ENCODE data around the gene AOC2. TPM values are rescaled to one million over a fixed set of nuclear protein-coding genes. Genes with fewer than 3 reads are reported as not detected.

Gene AOC2
- total and polyA plus RNA-seq, 2 of the 13 experiments (the other 11 are each of a cell fraction or from before 2014, with no cell fraction given): 1.2 to 3.3 TPM

DNA sequence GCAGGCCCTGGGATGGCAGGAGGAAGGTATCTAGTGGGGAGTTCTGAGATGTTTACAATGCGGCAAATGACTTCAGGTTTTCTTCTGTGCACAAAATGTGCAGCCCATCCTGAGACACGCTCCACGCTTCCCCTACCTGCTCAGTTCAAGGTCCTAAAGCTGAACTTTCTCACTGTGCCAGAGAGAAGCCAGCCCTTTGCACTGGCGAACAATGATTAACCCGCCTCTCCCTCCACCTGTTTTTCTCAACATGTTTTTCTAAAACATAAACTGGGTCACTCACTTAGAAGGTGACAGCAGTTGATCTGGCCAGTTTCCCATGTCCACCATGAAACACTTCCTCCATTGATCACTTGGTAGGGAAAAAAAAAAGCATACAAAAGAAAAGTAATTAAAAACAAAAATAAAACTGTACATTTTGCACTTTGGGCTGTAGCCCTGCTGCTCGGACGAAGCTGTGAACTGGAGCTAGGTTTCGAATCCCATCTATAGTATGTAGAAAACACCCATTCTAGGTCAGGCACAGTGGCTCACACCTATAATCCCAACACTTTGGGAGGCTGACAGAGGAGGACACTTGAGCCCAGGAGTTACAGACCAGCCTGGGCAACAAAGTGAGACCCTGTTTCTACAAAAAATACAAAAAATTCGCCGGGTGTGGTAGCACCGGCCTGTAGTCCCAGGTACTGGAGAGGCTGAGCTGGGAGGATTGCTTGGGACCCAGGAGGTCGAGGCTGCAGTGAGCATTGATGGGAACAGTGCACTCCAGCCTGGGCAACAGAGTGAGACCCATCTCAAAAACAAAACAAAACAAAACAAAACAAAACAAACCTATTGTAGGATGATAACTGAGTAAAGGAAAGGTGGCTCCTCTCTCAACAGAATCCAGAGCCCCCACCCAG is 50.2 kb downstream of the AOC2 start (continued):
- TF ChIP-seq NFAT5 (CRISPR knock-in tag; IDR thresholded peaks at IDR 0.05) (no peak), PRDM10 (CRISPR knock-in tag; IDR thresholded peaks at IDR 0.05; ENCODE audit: low read depth) (peak; percentile 70; the same call in 1 of the 2 replicates), SNAI1 (CRISPR knock-in tag; IDR thresholded peaks at IDR 0.05; ENCODE audit: borderline replicate concordance) (0 out of 2 replicates have a peak, but pooled peaks have one; percentile 39), ZNF790 (CRISPR knock-in tag; IDR thresholded peaks at IDR 0.05; ENCODE audit: borderline replicate concordance) (no peak), YEATS4 (CRISPR knock-in tag; IDR thresholded peaks at IDR 0.05; ENCODE audit: borderline replicate concordance) (peak; percentile 68), POLR2AphosphoS5 (IDR thresholded peaks at IDR 0.05; ENCODE audit: low read depth, low read length) (peak; percentile 78)
- TF ChIP-seq, protein P1, sequence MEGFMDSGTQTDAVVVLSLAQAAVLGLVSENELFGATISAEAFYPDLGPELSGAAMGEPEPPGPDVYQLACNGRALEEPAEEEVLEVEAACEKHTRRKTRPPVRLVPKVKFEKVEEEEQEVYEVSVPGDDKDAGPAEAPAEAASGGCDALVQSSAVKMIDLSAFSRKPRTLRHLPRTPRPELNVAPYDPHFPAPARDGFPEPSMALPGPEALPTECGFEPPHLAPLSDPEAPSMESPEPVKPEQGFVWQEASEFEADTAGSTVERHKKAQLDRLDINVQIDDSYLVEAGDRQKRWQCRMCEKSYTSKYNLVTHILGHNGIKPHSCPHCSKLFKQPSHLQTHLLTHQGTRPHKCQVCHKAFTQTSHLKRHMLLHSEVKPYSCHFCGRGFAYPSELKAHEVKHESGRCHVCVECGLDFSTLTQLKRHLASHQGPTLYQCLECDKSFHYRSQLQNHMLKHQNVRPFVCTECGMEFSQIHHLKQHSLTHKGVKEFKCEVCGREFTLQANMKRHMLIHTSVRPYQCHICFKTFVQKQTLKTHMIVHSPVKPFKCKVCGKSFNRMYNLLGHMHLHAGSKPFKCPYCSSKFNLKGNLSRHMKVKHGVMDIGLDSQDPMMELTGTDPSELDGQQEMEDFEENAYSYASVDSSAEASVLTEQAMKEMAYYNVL (CRISPR knock-in tag; IDR thresholded peaks at IDR 0.05; ENCODE audit: borderline replicate concordance): peak; percentile 98
- TF ChIP-seq, protein P2, sequence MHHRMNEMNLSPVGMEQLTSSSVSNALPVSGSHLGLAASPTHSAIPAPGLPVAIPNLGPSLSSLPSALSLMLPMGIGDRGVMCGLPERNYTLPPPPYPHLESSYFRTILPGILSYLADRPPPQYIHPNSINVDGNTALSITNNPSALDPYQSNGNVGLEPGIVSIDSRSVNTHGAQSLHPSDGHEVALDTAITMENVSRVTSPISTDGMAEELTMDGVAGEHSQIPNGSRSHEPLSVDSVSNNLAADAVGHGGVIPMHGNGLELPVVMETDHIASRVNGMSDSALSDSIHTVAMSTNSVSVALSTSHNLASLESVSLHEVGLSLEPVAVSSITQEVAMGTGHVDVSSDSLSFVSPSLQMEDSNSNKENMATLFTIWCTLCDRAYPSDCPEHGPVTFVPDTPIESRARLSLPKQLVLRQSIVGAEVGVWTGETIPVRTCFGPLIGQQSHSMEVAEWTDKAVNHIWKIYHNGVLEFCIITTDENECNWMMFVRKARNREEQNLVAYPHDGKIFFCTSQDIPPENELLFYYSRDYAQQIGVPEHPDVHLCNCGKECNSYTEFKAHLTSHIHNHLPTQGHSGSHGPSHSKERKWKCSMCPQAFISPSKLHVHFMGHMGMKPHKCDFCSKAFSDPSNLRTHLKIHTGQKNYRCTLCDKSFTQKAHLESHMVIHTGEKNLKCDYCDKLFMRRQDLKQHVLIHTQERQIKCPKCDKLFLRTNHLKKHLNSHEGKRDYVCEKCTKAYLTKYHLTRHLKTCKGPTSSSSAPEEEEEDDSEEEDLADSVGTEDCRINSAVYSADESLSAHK (CRISPR knock-in tag; IDR thresholded peaks at IDR 0.05; ENCODE audit: borderline replicate concordance): no peak

Measured in HepG2 (cell line).